Muscle of back (tissue), 11 donors: ENCODE measurements around the gene PRR23E. TPM values are rescaled to one million over a fixed set of nuclear protein-coding genes. Genes with fewer than 3 reads are reported as not detected.

Experiments
- DNase-seq, 3 donors: peaks; one replicate each; pipeline versions ENCODE4 v3.0.0 to v3.0.0-alpha.2; 2013
- polyA plus RNA-seq, 10 donors: library from polyadenylated mRNA; unstranded; fragments of 120-200 nt; gene quantifications; one replicate each; pipeline ENCODE4 v1.2.1, GENCODE V29; 2013; ENCODE audit not compliant: insufficient read length in 10 of 10

The PRR23E gene
- polyA plus RNA-seq, 10 donors, result not detected

DNA sequence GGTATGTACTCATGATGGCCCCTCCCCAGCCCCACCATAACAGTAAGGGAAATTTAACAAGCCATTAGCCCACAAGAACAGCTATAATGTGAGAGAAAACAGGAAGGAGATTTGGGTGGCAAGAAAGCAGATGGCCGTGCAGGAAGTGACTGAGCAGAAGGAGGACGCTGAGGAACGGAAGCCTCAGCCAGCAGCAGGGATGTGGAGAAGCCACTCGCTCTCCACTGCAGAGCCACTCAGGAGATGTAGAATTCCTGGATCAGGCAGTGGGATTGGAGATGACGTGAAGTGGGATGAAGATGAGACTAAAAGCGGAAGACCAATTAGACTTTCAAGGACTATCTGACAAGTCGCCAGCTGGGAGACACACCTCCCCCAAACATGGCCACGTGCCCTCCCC lies 31.2 kb downstream of the PRR23E start:
- no peak for DNase-seq

DNA sequence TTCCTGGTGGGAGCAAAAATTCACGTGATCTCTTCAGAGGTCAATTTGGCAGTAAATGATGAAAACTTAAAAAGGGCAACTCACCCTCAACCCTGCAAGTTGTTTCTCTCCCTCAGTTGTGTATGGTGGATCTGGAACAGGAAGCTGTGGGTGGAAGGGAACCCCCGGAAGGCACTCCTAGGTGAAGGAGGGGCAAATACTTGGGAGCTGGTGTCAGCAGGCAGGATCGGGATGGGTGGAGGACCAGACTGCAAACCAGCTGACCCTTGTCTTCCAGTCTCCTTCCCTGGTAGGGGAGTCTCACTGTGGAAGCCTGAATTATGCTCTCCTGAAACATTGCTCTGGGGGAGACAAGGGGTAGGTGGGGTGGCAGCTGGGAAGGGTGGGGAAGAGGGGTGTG lies 33.5 kb downstream of the PRR23E start:
- no peak for DNase-seq

DNA sequence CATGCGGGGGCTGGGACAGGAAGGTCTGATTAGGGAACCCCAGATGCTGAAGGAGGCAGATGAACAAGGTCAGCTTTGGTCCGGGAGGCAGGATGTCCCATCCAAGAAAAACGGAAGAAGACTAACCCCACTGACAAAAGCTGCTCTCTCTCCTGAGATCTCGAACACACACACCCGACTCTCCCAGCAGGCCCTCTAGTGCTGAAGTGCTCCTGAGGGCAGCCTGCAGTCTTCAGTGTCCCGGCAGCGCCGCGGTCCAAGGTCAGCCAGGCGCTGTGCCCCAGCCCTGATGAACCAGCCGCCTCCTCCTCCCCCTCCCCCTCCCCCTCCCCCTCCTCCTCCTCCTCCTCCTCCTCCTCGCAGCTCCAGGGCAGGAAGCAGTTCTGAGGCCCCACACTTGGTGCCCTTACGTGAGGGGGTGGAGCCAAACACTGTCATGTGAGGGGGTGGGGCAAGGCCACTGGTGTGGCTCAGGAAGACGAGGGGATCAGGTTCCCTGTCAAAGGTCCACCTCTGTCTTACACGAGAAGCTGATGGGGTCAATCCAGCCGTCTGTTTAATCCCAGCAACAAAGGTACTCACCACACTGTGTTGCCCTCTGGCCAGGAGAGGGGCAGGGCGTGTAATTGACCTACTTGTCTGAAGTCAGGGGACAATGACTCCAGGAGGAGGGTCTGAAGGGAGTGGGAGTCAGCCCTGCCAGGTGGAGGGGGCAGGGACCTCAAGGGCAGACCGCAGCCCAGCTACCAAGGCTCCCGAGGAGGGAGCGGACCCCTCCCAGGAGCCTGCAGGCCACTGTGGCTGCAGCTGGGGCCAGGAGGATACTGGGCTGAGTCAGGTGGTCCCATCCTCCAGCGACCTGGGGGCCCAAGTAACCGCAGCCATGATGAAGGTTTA lies 34.3 kb downstream of the PRR23E start:
- no peak for DNase-seq

DNA sequence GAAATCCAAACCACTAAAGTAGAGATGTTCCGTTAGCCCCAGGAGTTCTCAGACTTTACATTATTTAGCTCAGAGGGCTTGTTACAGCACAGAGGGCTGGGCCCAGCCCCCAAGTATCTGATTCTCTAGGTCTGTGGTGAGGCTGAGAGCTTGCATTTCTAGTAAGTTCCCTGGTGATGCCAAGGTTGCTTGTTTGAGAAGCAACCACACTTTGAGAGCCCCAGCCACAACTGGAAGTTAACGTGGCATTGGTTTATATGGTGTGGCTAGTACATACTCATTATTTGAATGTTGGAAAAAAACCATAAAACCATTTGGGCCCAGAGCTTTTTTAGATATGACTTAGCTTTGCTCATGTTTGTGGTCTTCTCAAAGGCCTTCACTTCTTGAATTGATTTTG lies 35.9 kb downstream of the PRR23E start:
- no peak for DNase-seq

DNA sequence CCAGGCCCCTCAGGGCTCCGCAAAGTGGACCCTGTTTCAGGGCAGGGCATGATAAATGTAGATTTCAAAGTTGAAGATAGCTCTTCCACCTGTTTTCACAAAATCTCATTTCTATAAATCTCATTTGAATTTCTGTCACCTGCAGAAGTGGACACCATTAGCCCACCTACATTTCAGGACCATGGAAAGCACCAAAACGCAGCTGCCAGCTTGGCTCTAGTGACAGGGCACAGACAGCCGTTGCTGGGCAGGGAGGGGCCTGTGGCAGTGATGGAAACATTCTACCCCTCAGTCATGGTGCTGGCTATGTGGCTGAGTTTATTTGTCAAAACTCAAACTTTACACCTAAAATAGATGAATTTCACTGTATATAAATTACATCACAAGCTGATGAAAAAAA lies 40.4 kb downstream of the PRR23E start:
- DNase-seq, result peak in 2 of 3 donors; percentile 23 to 30

DNA sequence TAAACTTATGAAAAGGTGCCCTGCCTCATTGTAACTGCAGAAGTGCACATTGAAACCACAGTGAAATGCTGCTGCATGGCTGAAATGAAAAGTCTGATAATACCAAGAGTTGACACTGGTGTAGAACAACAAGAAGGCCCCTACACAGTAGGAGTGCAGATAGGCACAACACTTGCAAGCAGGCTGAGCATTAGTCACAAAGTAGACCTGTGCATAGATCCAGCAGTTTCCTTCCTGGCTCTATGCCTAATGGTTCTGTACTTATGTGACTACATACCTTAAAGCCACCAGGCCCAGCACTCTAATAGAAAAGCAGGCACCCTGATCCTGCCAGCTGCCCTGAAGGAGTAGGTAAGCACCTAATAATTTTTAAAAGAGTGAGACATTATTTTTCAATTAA lies 41.8 kb downstream of the PRR23E start:
- no peak for DNase-seq

DNA sequence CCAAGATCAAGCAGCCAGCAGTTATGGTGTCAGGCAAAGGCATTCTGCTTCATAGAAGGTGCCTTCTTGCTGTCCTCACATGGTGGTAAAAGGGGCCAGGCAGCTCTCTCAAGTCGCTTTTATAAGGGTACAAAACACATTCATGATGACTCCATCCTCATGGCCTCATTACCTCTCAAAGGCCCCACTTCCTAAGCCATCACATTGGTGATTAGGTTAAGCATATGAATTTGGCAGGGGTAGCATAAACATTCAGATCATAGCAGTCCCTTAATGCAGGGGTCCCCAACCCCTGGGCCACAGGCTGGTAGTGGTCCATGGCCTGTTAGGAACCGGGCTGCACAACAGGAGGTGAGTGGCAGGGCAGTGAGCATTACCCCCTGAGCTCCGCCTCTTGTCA lies 42.8 kb downstream of the PRR23E start:
- DNase-seq, result no peak

DNA sequence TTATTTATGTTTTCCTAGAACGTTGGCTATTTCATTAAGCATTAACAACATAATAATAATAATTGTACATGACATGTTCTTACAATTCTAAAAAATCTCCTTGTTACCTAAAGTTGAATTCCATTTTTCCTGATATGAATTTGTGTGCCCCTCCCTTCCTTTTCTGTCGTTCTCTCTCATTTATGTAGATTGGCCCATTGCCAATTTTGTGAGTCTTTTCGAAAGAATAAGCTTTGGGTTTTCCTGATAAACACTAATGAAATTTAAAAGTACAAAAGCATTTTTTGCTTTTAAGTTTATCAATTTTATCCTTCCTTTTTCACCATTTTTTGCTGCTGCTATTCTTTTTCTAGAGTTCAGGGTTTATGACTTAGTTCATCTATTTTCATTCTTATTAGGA lies 44.9 kb downstream of the PRR23E start:
- no peak for DNase-seq

DNA sequence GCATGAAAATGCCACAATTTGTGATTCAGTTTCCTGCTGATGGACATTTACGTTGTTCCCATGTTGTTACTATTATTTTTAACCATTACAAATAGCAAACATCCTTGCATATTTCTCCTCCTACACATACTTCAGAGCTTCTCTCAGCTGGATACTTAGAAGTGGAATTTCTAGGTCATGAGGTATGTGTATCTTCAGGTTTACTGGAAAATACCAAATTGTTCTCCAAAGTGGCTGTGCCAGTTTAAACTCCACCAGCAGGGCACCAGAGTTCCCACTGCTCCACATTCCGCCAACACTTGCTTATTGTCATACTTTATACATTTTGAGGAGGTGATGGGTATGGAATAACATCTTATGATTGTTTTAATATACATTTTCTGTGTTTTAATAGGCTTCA lies 45.7 kb downstream of the PRR23E start:
- DNase-seq, result no peak

DNA sequence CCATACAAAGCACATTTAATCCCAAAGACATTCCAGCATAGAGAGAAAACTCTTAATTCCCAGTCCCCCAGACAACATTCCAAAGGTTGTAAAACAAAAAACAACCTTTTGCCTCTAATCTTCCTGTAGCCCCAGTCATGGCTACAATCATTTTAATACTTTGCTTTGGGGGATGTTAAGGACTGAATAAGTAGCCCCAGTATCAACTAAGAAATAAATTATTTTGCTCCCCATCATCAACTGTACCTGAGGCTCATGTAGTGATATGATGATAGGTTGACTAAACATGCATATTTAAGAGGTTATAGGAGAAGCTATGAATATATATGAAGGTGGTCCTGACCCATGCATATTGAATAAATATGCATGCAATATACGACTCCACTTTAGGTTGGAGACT lies 54.4 kb downstream of the PRR23E start:
- DNase-seq, result no peak

Other genes starting within 250 kb of the PRR23E start
- gene PLXNA1, start 210.0 kb upstream of the PRR23E start, polyA plus RNA-seq, result 10 to 100 TPM; 29.9 to 44.2 (median 36.4) TPM
- not detected for gene PRR20G, start 94.9 kb downstream of the PRR23E start, polyA plus RNA-seq